SH-SY5Y (cell line): ENCODE measurements around the gene DUSP28.

Experiments used
- GATA2 ChIP-seq: IDR thresholded peaks from 2 replicates; pipeline ENCODE4 v1.6.1; 2011; ENCODE audit warnings: mild to moderate bottlenecking, low read depth, low read length
- GATA3 ChIP-seq: IDR thresholded peaks from 2 replicates; pipeline ENCODE4 v1.6.1; 2011; ENCODE audit warnings: low read depth, mild to moderate bottlenecking, low read length, moderate library complexity

The DUSP28 gene

DNA sequence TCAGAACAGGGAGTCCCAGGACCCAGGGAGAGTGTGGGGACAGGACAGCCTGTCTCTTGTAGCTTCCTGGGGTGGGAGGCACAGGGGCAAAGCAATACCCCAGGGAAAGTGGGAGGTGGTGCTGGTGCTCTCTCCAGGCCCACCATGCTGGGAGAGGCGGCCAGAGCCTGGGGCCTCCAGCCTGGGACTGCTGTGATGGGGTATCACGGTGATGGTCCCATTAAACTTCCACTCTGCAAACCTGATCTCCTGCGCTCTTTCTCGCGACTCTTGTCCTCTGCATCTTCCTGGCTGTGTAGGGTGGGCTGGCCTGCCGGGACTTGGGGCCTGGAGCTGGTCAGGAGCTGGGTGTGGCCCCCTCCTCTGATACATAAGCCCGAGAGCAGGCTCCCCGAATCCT is 18.3 kb downstream of the DUSP28 start:
- TF ChIP-seq GATA2 (no peak), GATA3 (no peak)

DNA sequence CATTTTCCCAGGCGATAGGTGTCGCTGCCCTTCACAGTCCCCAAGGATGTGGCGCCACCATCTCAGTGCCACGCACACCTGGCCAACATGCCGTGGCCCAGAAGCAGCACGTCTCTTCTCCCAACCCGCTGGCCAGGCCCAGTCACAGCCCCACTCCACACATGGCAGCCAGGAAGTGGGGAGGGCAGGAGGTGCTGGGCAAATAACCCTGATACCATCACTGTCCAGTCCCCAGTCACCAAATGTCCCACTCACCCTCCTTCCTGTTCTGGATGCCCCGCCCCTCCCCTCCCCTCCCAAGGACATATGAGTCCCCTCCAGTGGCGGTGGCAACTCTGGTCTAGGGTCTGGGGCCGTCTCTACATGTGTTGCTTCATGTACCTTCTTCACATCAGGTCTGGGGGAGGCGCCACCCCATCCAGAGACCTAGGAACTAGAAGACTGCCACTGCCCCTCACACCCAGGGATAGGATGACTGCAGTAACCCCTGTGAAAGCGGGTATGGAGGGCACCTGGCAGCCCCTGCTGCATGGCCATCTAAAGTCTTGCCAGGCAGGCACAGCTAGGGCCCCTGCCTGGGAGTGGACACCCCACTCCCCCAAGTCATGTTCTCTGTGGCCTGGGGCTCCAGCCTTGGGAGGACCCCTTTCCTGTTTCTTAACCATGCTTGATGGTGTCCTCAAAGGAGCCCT is 19.1 kb downstream of the DUSP28 start:
- TF ChIP-seq GATA2: no peak
- TF ChIP-seq GATA3: no peak

DNA sequence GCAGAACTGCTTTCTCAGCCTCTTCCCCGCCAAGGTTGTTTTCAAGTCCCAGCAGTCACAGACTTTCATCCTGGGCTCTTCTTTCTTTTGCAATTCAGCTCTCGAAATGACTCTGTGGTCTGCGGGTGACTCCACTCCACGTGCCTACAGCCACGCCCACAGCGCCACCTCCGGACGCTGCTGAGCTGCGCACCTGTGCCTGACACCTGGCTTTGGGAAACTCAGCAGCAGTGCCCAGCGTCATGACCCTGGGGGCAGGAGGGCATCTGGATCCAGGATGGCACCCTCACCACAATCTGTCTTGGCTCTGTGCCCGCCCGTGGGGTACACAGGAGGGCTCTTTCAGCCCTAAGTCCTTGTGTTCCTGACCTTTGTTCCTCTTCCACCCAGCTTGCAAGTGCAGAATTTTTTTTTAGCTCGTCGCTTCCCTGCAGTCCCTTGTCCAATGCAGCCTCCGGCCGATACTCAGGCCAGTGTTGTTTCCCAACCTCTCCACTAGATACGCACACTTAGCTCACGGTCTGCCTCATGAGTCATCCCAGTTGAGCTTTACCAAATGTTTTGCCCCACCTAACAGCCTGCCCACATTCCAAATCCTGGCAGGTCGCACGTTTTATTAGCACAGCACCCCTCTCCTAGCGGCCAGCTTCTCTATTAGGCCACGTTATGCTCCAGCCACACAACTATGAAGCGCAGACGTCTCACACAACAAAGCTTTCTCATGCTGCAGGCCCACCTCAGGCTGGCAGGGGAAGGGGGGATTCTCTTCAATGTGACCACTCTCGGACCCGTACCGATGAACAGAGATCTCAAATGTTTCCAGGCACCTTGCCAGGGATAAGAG is 19.8 kb downstream of the DUSP28 start:
- TF ChIP-seq GATA2: no peak
- TF ChIP-seq GATA3: no peak

DNA sequence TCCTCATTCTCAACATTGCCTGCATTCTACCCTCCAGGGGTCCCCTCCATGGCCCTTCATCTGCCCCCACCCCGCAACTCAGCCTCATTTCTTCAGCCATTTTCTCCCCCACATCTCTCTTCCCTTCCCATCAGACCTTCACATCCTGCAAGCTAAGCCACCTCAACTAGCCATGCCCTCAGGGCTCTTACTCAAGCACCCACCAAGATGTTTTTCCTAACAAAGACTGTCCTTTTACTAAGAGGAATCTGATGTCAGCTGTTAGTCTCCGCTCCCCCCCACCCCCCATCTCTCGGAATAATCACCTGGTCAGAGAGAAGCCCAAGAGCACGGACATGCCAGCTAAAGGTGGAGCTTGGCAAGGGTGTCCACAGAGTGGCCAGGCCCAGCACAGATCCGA is 21.7 kb downstream of the DUSP28 start:
- TF ChIP-seq GATA2 (no peak), GATA3 (no peak)

DNA sequence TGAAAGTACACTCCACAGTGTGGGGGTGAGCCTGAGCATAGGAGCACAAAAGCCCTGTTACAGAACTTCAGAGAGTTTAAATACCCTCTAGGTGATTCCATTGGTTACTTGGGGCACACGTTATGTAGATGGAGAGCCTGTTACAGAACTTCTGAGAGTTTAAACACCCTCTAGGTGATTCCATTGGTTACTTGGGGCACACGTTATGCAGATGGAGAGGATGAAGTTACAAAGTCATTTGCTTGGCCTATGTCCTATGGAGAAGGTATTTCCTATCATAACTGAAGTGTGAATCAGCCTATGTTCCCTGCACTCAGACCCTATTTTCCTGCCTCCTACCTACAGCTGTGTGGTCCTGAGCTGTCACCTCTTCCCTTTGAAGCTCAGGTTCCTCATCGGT is 22.6 kb downstream of the DUSP28 start:
- TF ChIP-seq GATA2: no peak
- no peak for TF ChIP-seq GATA3

DNA sequence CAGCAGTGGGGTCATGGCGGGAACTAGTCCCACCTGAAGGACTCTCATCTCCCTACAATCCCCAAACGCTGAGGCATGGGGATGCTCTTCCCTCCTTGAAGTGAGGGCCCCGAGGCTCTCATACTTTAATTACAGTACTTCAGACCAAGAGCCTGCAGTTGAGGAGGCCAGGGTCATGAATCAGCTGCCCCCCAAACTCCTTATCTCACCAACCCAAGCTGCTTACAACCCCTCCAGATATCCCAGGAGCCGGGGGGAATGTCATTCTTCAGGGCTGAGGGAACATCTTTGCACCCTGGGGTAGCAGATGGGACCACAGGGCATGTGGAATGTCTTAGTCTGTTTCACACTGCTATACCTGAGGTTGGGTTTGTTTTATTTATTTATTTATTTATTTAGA is 23.6 kb downstream of the DUSP28 start:
- TF ChIP-seq GATA3 (no peak), GATA2 (no peak)

DNA sequence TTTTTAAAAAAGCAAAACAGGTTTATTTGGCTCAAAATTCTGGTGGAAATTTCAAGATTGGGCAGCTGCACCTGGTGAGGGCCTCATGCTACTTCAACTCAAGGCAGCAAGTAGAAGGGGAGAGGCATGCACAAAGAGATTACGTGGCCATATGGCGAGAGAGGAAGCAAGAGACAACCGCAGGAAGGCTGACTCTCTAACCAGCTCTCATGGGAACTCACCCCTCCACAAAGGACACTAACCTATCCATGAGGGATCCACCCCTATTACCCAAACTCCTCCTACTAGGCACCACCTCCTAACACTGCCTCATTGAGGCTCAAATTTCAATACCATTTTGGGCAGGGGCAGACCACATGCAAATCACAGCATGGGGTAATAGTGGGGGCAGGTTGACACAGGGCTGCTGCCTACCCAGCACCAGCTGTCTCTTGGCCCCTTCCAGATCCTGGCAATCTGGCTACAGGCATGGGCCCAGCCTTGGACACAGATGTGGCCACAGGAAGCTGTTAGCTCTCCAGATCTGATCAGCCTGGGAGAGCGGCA is 24.4 kb downstream of the DUSP28 start:
- TF ChIP-seq GATA3: no peak
- TF ChIP-seq GATA2: no peak

DNA sequence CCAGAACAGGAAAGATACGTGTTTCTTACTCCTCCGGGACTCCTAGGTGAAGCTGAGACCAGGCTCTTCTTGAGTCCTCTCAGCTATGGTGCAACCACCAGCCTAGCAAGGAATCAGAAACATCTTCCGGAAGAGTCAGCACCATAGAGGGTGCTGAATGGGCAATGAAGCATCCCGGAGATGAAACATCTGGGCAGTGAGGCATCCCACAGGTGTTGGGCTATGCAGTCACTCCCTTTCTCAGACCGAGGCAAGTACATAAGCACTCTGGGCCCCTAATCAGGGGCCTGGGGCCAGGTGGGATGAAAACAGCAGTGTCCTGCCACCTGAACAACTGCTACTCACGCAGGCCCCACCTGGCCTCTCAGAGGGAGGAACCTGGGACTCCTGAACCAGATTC is 24.9 kb downstream of the DUSP28 start:
- TF ChIP-seq GATA3: no peak

DNA sequence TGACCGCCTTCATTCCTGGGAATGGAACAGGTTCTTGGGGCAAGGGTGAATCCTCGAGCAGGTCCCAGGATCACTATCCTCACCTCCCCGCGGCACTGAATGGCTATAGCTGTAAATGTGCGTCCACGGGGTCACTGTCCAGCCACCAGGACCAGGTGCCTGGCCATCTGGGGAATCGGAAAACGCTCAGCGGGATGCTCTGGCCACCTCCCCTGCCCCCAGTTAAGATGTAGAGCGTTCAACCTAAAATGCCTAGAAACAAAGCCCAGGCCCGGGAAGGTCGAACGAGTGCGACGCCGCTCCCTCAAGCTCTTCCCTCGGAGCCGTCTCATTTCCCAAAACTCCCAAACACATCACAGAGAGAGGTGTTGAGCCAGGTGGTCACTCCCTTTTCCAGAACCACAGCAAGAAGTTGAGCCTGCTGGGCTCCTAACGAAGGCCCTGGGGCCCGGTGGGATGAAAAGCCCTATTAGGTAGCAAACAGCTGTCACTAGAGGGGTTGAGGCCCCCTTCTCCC is 25.6 kb downstream of the DUSP28 start:
- no peak for TF ChIP-seq GATA3
- no peak for TF ChIP-seq GATA2

DNA sequence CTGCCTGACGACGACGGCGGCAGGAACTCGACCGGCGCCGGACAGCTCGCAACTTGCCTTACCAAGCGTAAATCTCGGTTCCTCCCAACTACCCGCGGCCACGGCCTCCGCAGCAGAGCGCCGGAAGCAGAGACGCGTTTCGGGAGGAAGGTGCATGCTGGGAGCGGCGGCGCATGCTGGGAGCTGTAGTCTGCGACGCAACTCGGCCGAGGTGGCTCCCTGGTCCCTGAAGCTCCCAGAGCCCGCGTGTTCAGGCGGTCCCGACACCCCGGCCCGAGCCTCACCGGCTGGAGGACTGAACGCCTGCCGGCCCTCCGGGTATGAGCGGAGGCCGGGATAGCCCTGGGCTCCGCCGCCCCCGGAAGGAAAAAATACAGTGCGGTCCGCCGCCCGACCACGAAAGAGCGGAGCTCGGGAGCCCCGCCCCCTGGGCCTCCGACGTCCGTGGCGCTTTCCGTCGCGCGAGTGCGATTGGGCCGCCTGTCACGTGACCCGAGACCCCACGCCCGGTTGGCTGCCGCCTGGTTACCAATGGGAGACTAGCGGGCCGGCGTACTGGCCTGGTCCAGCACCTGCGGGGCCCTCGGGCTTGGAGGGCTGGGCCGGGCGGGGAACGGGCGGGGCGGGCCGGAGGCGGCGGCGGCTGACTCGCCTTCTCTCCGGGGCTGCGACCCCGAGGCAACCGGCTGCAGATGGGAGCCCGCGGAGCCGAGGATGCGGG is 26.2 kb downstream of the DUSP28 start, which contains the start of gene CAPN10:
CAPN10 (plus strand) TSS at position 537 of the 721 bp plus-strand sequence; CDS start at position 715, 178 bp downstream.
- TF ChIP-seq GATA3: no peak
- no peak for TF ChIP-seq GATA2

DNA sequence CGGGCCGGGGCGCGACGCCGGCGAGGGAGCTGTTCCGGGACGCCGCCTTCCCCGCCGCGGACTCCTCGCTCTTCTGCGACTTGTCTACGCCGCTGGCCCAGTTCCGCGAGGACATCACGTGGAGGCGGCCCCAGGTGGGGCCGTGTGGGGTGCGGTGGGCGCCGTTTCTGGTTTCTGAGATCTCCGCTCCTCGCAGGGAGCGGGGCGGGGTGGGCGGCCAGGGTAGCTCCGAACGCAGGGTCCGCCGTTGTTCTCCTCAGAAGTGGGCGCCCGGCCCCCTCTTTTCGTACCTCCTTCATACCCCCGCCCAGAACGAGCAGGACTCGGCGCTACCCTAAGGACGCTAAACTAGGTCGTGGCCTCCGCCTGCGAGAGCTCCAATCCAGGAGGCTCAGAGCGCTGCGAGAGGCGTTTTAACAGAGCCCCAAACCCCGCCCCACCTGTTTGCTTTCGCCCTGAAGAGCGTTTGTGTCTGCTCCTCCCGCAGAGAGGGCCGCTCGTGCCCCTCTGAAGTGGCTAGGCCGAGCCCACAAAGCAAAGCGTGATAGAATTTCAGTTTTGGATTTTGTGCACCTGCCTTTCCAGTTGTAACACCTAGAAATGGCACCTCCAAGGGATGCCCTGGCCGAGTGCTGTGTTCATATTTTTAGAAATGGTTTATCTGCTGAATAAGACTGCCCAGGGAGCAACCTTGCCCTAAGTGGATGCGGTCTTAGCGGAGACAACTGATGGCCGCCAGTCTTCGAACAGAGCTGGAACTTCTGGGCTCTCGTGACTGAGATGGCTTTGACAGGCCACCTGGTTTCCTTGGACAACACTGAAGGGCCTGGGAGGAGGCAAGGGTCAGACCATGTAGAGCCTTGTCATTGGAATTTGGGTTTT is 27.0 kb downstream of the DUSP28 start:
- TF ChIP-seq GATA3 (no peak), GATA2 (no peak)

DNA sequence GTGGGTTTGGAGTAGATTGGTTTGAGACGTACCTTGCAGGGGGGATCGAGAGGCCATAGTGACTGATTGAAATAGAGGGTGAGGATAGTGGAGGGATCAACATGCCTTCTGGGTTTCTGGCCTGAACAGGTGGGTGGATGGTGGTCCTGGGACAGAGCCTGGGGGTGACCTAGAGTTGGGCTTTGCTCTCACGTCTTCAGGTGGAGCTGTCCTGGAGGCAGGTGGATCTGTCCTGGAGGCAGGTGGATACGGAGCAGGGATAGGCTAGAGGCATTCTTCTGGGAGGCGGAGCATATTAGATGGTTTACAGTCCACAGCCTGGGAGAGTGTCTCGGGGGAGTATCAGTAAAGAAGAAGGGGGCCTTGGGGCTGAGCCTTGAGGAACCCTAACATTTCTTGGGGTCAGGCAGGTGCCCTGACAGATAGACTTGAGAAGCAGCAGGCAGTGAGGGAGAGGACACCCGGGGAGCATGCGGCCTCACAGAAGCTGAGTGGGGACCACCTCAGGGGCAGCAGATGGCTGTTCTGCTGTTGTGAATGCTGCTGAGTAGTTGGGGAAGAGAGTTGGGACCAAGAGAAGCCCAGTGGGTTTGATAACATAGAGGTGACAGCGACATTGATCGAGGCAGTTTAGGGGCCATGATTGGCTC is 28.0 kb downstream of the DUSP28 start:
- TF ChIP-seq GATA3: no peak
- no peak for TF ChIP-seq GATA2

DNA sequence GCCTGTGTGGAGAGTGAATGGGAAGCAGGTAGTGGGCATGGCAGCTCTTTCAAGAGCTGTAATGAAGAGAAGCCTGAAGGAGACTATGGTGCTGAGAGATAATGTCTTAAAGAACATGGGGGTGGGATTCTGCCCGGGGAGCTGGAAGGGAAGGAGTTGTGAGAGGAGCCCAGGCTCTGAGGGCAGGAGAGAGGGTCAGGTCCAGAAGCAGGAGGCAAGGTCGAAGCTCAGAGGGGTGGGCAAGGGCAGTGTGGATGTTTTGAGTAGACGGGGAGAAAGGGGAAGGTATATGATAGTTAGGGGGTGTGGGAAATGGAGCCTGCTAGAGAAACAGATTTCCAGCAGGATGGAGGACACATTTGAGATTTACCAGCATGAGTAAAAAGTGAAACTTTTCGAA is 28.5 kb downstream of the DUSP28 start:
- TF ChIP-seq GATA2 (no peak), GATA3 (no peak)

DNA sequence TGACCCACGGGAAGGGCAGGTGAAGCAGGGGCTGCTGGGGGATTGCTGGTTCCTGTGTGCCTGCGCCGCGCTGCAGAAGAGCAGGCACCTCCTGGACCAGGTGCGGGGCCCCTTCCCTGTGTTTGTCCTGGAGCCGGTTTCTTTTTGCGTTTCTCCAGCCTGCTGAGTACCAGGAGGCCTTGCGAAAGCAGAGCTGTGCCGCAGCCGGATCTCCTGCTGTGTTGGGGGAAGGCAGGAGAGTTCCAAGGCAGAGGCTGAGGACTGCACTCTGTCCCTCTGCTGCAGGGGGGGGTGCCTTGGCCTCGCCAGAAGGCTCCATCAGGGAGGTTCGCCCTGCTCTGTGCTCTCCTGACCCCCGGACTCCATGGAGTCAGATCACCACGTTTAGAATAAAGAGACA is 29.2 kb downstream of the DUSP28 start:
- TF ChIP-seq GATA3: no peak
- no peak for TF ChIP-seq GATA2
